Activated CD8-positive, alpha-beta T cell treated with anti-CD3 and anti-CD28 coated beads for 36 hours (primary cell): Measurements from ENCODE around the gene SLC17A2. TPM values are rescaled to one million over a fixed set of nuclear protein-coding genes. Genes with fewer than 3 reads are reported as not detected.

Experiments
- ATAC-seq: fragments of 200-7000 bp; cut with Tn5 transposase; one replicate; pipeline ENCODE4 v1.10.0; 2021; ENCODE audit warnings: mild to moderate bottlenecking, moderate library complexity
- CTCF ChIA-PET: fragments of 350-600 bp; sonication (Branson Sonifier 250); formaldehyde crosslinking; loops from one replicate; lab custom pipeline; 2021; ENCODE audit warnings: antibody characterized with exemption; lab: Charles Lee
- POLR2A ChIA-PET: fragments of 350-600 bp; sonication (Branson Sonifier 250); formaldehyde crosslinking; loops from one replicate; lab custom pipeline; 2021; ENCODE audit warnings: antibody characterized with exemption; lab: Charles Lee
- DNase-seq: peaks from one replicate; pipeline ENCODE4 v3.0.0-alpha.2; 2020
- H3K27ac Mint-ChIP-seq: one replicate; pipeline ENCODE4 v1.8.0; 2021; ENCODE audit warnings: mild to moderate bottlenecking, mixed read lengths
- H3K27me3 Mint-ChIP-seq: one replicate; pipeline ENCODE4 v1.8.0; 2021; ENCODE audit warnings: mixed read lengths
- H3K36me3 Mint-ChIP-seq: one replicate; pipeline ENCODE4 v1.8.0; 2021; ENCODE audit warnings: low read depth, mixed read lengths
- H3K4me1 Mint-ChIP-seq: one replicate; pipeline ENCODE4 v1.8.0; 2021; ENCODE audit warnings: low read depth, mixed read lengths
- H3K4me3 Mint-ChIP-seq: one replicate; pipeline ENCODE4 v1.8.0; 2021; ENCODE audit warnings: mild to moderate bottlenecking, moderate library complexity, mixed read lengths
- H3K9me3 Mint-ChIP-seq: one replicate; pipeline ENCODE4 v1.8.0; 2021; ENCODE audit warnings: mixed read lengths
- intact Hi-C: fragments of 100-400 bp; cut with micrococcal nuclease; formaldehyde crosslinking; loops from one replicate; pipeline ENCODE4 v1.10.0; 2022
- total RNA-seq, 2 experiments: library from RNA; stranded (reverse); gene quantifications; one replicate each; pipeline ENCODE4 v1.2.3, GENCODE V29; 2021
- TF ChIP-seq, protein P1 (sequence below): fragments of 200-600 bp; IDR thresholded peaks from one replicate; pipeline ENCODE4 v1.8.0; 2022; ENCODE audit warnings: antibody characterized with exemption, mild to moderate bottlenecking

The SLC17A2 gene, protein sequence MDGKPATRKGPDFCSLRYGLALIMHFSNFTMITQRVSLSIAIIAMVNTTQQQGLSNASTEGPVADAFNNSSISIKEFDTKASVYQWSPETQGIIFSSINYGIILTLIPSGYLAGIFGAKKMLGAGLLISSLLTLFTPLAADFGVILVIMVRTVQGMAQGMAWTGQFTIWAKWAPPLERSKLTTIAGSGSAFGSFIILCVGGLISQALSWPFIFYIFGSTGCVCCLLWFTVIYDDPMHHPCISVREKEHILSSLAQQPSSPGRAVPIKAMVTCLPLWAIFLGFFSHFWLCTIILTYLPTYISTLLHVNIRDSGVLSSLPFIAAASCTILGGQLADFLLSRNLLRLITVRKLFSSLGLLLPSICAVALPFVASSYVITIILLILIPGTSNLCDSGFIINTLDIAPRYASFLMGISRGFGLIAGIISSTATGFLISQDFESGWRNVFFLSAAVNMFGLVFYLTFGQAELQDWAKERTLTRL
- total RNA-seq = not detected

DNA sequence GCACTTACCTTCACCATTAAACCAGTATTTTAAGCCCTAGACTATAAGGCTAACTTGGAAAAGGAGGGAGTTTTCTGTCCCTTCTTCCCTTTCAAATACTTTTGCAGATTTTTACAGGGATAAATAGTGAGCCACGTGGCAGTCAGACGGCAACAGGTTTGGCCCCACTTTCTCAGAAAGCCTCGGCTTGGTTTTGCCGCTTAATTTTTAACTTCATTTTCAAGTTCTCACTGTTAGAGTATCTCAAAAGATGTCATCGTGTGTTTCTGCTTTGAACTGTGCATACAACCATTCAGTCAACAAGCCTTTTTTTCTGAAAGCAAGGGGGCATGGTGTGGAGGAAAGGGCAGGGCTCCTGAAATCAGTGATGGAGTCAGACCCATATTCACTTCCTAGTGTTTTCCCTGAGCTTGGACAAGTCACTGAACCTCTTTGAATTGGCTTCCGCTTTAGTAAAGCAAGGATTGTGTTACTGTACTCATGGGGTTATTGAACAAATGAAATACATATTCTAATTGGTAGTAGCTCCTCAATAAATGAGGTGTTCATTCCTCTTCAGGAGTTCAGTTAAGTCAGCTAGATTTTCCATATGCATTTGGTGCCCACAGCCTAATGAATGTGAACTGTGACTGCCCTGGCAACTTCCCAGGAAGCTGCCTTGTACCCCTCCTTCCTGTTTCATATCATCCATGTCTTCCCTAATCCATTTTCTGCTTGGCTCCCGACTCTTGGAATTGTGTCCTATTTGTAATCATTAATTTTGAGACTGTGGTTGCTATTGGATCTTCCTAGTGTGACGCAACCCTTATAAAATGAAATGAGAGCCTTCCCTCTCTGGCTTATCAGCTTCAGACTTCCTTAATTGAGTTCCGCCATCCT, at the start of gene SLC17A2:
Gene SLC17A2, minus strand, starts transcription at position 160 of the 879 bp plus-strand sequence. CDS start 4,895 bp downstream, outside the sequence.
- POLR2A ChIA-PET = interaction anchor here (1.1 kb wide), 1 partner anchor 62 kb away, joined by 3 read pairs; no protein-coding TSS in a partner anchor
- TF ChIP-seq, protein P1, sequence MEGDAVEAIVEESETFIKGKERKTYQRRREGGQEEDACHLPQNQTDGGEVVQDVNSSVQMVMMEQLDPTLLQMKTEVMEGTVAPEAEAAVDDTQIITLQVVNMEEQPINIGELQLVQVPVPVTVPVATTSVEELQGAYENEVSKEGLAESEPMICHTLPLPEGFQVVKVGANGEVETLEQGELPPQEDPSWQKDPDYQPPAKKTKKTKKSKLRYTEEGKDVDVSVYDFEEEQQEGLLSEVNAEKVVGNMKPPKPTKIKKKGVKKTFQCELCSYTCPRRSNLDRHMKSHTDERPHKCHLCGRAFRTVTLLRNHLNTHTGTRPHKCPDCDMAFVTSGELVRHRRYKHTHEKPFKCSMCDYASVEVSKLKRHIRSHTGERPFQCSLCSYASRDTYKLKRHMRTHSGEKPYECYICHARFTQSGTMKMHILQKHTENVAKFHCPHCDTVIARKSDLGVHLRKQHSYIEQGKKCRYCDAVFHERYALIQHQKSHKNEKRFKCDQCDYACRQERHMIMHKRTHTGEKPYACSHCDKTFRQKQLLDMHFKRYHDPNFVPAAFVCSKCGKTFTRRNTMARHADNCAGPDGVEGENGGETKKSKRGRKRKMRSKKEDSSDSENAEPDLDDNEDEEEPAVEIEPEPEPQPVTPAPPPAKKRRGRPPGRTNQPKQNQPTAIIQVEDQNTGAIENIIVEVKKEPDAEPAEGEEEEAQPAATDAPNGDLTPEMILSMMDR = no peak
- intact Hi-C loops = no loop called here

DNA sequence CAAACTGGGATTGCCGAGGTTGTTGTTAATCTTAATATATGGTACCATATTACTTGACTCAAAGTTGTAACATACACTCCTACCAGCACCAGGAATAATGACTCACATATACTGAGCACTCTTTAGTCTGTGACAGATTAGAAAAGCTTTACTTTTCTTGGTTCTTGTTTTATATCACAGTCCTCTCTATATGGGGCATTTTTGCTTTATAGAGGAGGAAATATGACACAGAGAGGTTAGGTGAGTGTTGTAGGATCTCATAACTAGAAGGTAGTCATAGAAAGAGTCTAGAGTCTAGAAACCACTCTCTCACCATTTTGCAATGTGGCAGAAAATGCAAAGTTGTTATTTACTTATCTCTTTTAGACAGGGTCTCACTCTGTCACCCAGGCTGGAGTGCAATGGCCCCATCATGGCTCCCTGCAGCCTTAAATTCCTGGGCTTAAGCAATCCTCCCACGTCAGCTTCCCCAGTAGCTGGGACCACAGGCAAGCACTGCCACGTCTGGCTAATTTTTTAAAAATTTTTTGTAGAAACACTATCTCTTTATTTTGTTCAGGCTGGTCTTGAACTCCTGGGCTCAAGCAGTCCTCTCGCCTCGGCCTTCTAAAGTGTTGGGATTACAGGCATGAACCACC, 45.6 kb upstream of the SLC17A2 start:
- intact Hi-C loops = no loop called here
- peak overlapping the region; percentile 3 for H3K27ac Mint-ChIP-seq
- ChIA-PET POLR2A (interaction anchor here (0.6 to 1.9 kb wide), 10 partner anchors 10 to 41 kb away, joined by 3 to 11 read pairs (median 4); partner anchors contain the start of gene TRIM38), CTCF (interaction anchor here (0.8 to 4.6 kb wide), 3 partner anchors 10 to 28 kb away, joined by 3 to 29 read pairs (median 7); no protein-coding TSS in a partner anchor)
- peak; percentile 91 for ATAC-seq
- no peaks in the 10 kb centered on the region for H3K9me3 Mint-ChIP-seq
- peaks cover 52% of the 10 kb centered on the region for H3K36me3 Mint-ChIP-seq
- H3K4me3 Mint-ChIP-seq = no peak overlapping the region
- peaks cover 35% of the 10 kb centered on the region for H3K4me1 Mint-ChIP-seq
- TF ChIP-seq, protein P1 = no peak
- no peaks in the 10 kb centered on the region for H3K27me3 Mint-ChIP-seq
- DNase-seq = no peak

More for the DNA sequence above, at the start of gene SLC17A2:
- H3K4me3 Mint-ChIP-seq = no peak within 1 kb of the TSS
- ATAC-seq (no peak), DNase-seq (no peak)
- H3K27ac Mint-ChIP-seq = no peak within 1 kb of the TSS
- H3K27me3 Mint-ChIP-seq = peaks cover 3% of the 10 kb centered on the region
- CTCF ChIA-PET = interaction anchor here (0.8 kb wide), 1 partner anchor 62 kb away, joined by 3 read pairs; no protein-coding TSS in a partner anchor
- no peaks in the 10 kb centered on the region for H3K9me3 Mint-ChIP-seq
- H3K36me3 Mint-ChIP-seq = no peaks in the 10 kb centered on the region
- no peaks in the 10 kb centered on the region for H3K4me1 Mint-ChIP-seq

DNA sequence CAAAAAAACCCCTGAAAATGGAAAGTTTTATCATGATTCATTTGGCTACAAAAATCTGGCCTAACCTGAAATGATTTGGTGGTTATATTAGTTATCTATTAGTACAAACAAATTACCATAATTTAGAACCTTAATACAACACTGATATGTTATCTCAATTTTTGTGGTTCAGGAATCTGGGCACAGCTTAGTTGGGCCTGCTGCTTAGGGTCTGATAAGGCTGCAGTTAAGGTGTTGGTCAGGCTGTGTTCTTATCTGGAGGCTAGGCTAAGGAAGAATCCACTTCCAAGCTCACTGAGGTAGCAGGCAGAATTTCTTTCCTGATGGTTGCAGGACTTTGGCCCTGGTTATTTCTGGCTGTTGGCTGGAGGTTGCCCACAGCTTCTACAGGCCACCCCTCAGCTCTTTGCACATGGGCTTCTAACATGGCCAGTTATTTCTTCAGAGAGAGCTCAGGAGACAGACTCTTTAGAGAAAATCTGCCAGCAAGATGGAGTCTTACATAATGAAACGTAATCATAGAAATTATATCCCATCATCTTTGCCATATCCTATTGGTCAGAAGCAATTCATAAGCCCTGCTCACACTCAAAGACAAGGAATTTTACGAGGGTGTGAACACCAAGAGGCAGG, 43.5 kb upstream of the SLC17A2 start:
- ChIA-PET POLR2A (interaction anchor here (0.6 to 2.0 kb wide), 4 partner anchors 11 to 47 kb away, joined by 3 to 10 read pairs (median 5); partner anchors contain the start of gene TRIM38), CTCF (interaction anchor here (1.2 to 4.6 kb wide), 2 partner anchors 18 to 30 kb away, joined by 3 to 29 read pairs; no protein-coding TSS in a partner anchor)
- H3K4me1 Mint-ChIP-seq = peaks cover 44% of the 10 kb centered on the region
- H3K36me3 Mint-ChIP-seq = peaks cover 61% of the 10 kb centered on the region
- no peaks in the 10 kb centered on the region for H3K27me3 Mint-ChIP-seq
- TF ChIP-seq, protein P1 = no peak
- H3K9me3 Mint-ChIP-seq = no peaks in the 10 kb centered on the region
- no peak for DNase-seq
- intact Hi-C loops = no loop called here
- no peak overlapping the region for H3K27ac Mint-ChIP-seq
- no peak for ATAC-seq
- no peak overlapping the region for H3K4me3 Mint-ChIP-seq

DNA sequence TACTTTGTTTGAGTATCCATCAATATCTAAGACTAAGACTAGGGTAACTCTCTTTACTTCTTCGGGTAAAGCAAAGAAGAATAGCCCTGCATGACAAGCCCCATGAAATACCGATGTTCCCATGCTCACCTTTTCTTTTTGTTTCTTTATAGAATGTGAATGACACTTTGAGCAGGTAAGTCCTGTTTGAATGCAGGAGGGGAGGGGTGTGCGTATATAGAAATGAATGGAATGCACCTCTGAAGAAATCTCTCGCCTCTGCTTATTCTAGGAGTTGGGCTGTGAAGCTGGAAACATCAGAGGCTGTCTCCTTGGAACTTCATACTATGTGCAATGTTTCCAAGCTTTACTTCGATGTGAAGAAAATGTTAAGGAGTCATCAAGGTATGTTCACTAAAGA, 42.4 kb upstream of the SLC17A2 start:
- no peaks in the 10 kb centered on the region for H3K9me3 Mint-ChIP-seq
- POLR2A ChIA-PET = interaction anchor here (0.6 to 2.0 kb wide), 5 partner anchors 10 to 107 kb away, joined by 3 to 10 read pairs (median 4); partner anchors contain the start of gene TRIM38
- peaks cover 53% of the 10 kb centered on the region for H3K4me1 Mint-ChIP-seq
- ATAC-seq (no peak), DNase-seq (no peak)
- intact Hi-C loops = no loop called here
- H3K27me3 Mint-ChIP-seq = no peaks in the 10 kb centered on the region
- peaks cover 70% of the 10 kb centered on the region for H3K36me3 Mint-ChIP-seq
- no peak overlapping the region for H3K27ac Mint-ChIP-seq
- CTCF ChIA-PET = interaction anchor here (1.2 to 4.6 kb wide), 2 partner anchors 19 to 45 kb away, joined by 3 to 29 read pairs; a partner anchor contains a TSS
- no peak overlapping the region for H3K4me3 Mint-ChIP-seq
- TF ChIP-seq, protein P1 = no peak
